ENCODE measurements around the gene MRPL54. TPM values are rescaled to one million over a fixed set of nuclear protein-coding genes. Genes with fewer than 3 reads are reported as not detected.

The MRPL54 gene
- total RNA-seq, 1 donor, result 38.8 TPM

- no peak for DNase-seq (ENCODE audit: low read depth)
- TF ChIP-seq, protein P1, sequence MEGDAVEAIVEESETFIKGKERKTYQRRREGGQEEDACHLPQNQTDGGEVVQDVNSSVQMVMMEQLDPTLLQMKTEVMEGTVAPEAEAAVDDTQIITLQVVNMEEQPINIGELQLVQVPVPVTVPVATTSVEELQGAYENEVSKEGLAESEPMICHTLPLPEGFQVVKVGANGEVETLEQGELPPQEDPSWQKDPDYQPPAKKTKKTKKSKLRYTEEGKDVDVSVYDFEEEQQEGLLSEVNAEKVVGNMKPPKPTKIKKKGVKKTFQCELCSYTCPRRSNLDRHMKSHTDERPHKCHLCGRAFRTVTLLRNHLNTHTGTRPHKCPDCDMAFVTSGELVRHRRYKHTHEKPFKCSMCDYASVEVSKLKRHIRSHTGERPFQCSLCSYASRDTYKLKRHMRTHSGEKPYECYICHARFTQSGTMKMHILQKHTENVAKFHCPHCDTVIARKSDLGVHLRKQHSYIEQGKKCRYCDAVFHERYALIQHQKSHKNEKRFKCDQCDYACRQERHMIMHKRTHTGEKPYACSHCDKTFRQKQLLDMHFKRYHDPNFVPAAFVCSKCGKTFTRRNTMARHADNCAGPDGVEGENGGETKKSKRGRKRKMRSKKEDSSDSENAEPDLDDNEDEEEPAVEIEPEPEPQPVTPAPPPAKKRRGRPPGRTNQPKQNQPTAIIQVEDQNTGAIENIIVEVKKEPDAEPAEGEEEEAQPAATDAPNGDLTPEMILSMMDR (IDR thresholded peaks at IDR 0.05; ENCODE audit: insufficient read depth, low read length), result no peak
- no peak overlapping the region for H3K4me3 ChIP-seq (ENCODE audit: low read depth, low read length)
These were observed 41.5 kb downstream of the MRPL54 start for GRCh38 chr19:3803986-3804385.

GRCh38 chr19:3804429-3804828 is 41.9 kb downstream of the MRPL54 start:
- no peak overlapping the region for H3K4me3 ChIP-seq (ENCODE audit: low read depth, low read length)
- DNase-seq (ENCODE audit: low read depth), result no peak
- TF ChIP-seq, protein P1 (IDR thresholded peaks at IDR 0.05; ENCODE audit: insufficient read depth, low read length), result no peak

DNA sequence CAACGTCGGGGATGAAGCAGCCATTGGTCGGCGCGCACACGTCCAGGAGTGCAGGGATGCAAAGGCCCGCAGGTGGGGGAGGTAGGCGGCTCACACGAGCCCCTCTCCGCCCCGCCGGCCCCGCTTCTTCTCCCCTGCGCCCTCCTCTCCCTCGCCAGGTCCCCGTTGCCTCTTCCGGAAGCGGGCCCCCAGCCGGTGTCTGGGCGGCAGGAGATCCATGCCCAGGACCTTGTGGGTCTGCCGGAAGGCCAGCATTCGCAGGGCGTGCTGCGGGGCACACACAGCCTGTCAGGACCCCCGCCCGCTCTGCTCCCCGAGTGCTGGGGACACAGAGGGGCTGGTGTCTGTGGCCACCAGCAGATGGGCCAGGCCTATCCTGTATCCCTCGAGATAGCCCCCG is 43.4 kb downstream of the MRPL54 start:
- H3K4me3 ChIP-seq (ENCODE audit: low read depth, low read length), result no peak overlapping the region
- DNase-seq (ENCODE audit: low read depth), result no peak
- TF ChIP-seq, protein P1 (IDR thresholded peaks at IDR 0.05; ENCODE audit: insufficient read depth, low read length), result no peak

DNA sequence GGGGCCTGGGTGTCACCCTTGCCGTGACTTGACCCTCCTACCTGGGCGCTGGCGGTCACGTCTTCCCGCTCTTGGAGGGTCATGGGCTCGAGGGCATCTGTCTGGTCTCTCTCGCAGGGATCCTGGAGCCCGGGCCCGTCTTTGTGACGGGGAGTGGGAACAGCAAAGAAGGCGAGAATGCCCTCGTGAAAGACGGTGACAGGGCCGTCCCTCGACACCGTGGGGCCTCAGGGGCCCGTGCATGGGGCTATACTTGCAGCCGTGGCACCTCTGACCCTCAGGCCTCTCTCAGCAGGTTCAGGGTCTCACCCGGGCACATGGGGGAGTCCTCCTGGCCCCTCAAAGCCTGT is 44.6 kb downstream of the MRPL54 start:
- DNase-seq (ENCODE audit: low read depth), result no peak
- no peak overlapping the region for H3K4me3 ChIP-seq (ENCODE audit: low read depth, low read length)
- TF ChIP-seq, protein P1 (IDR thresholded peaks at IDR 0.05; ENCODE audit: insufficient read depth, low read length), result no peak

GRCh38 chr19:3807574-3808354 is 45.3 kb downstream of the MRPL54 start:
- no peak overlapping the region for H3K4me3 ChIP-seq (ENCODE audit: low read depth, low read length)

DNA sequence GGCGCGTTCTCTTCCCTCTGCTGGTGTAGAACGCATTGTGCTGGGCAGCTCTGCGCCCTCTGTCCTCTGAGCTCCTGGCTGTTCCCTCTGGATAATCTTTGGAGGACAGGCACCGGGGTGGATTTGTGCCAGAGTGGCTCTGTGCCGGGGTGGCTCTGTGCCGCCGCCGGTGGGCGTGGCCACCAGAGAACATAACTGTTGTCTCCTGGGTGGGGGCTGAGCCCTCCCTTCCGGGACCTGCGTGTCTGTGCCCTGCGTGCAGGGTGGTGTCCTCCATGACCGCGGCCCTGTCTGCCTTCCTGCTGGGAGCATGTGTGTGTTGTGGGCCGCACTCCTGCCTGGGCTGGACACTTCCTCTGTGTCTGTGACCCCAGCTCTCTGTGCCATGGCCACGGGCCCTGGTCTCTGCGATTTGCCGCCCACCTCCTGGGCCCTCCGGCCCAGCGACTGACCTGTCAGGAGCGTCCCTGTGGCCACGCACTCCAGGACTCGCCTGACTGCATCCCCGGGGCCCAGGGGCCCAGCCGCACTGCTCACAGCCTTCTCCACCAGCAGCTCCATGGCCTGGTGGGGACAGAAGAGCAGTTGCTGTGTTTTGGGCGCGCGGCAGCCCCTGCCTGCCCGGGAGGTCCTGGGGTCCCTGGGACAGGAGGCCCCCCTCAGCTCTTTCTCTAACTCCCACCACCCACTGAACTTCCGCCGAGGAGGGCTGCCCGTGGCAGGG is 46.1 kb downstream of the MRPL54 start:
- DNase-seq (ENCODE audit: low read depth), result no peak
- no peak overlapping the region for H3K4me3 ChIP-seq (ENCODE audit: low read depth, low read length)
- TF ChIP-seq, protein P1 (IDR thresholded peaks at IDR 0.05; ENCODE audit: insufficient read depth, low read length), result no peak

More at GRCh38 chr19:3807574-3808354, 45.3 kb downstream of the MRPL54 start:
- TF ChIP-seq, protein P1 (IDR thresholded peaks at IDR 0.05; ENCODE audit: insufficient read depth, low read length), result no peak
- no peak for DNase-seq (ENCODE audit: low read depth)
